Thyroid gland (tissue), 4 donors: ENCODE data around the gene RNF113B. TPM values are rescaled to one million over a fixed set of nuclear protein-coding genes. Genes with fewer than 3 reads are reported as not detected.

Experiments
- DNase-seq, 2 donors: peaks; one replicate each; pipeline ENCODE4 v3.0.0-alpha.2; 2019
- H3K27ac ChIP-seq, 3 donors: fragments of 200-600 bp; sonication (generic); 1 replicate in 2 of 3; 2 replicates in 1 of 3; pipeline ENCODE4 v1.5.1; 2016 to 2019; ENCODE audit warnings: mild to moderate bottlenecking in 1 of 3, moderate library complexity in 1 of 3
- H3K27me3 ChIP-seq: fragments of 200-600 bp; sonication (generic); one replicate; pipeline ENCODE4 v1.5.1; 2019
- H3K36me3 ChIP-seq, 2 donors: fragments of 200-600 bp; sonication (generic); one replicate each; pipeline ENCODE4 v1.5.1; 2016 to 2019
- H3K4me1 ChIP-seq, 2 donors: fragments of 200-600 bp; sonication (generic); one replicate each; pipeline ENCODE4 v1.5.1; 2017 to 2019
- H3K4me3 ChIP-seq, 3 donors: fragments of 200-600 bp; sonication (generic); replicated peaks in 1 of 3; 1 replicate in 2 of 3; 2 replicates in 1 of 3; pipeline ENCODE4 v1.5.1; 2016; ENCODE audit warnings: mild to moderate bottlenecking in 1 of 3
- H3K9me3 ChIP-seq: fragments of 200-600 bp; sonication (generic); one replicate; pipeline ENCODE4 v1.5.1; 2017
- CTCF ChIP-seq, 6 experiments: fragments of 200-600 bp in 3 of 6; fragments of 450-650 bp in 3 of 6; sonication (generic) in 3 of 6; IDR thresholded peaks; one replicate each; pipeline ENCODE4 v1.5.1; 2016 to 2019; ENCODE audit warnings: antibody characterized with exemption in 6 of 6, mild to moderate bottlenecking in 2 of 6, inconsistent platforms in 1 of 6, moderate library complexity in 1 of 6
- POLR2A ChIP-seq, 2 donors: fragments of 450-650 bp; IDR thresholded peaks; one replicate each; pipeline ENCODE4 v1.6.1; 2017; ENCODE audit warnings: antibody characterized with exemption in 2 of 2, mild to moderate bottlenecking in 2 of 2, moderate library complexity in 1 of 2
- WGBS, 2 donors: methylation state at CpG; one replicate each; pipeline ENCODE4 v1.1.5; 2017; 5-methylcytosine and 5-hydroxymethylcytosine counted together
- intact Hi-C: fragments of 100-400 bp; cut with DNase I; formaldehyde crosslinking; loops from one replicate; pipeline ENCODE4 v1.15.1; 2023
- total RNA-seq, 4 donors: library from RNA; depleted of rRNA; stranded (reverse); fragments of >200 nt; gene quantifications; one replicate each; pipeline ENCODE4 v1.2.3, GENCODE V29; 2016

The RNF113B gene
- total RNA-seq, 4 donors from 2014 or later = not detected

GRCh38 chr13:98208606-98209005 is 31.5 kb upstream of the RNF113B start:
- Histone ChIP-seq H3K36me3 (no peaks in the 10 kb centered on the region), H3K9me3 (no peaks in the 10 kb centered on the region), H3K4me3 (no peak overlapping the region), H3K4me1 (peaks cover 1 to 16% of the 10 kb centered on the region in 2 donors), H3K27me3 (no peaks in the 10 kb centered on the region), H3K27ac (no peak overlapping the region)
- intact Hi-C loops = no loop called here
- TF ChIP-seq CTCF (IDR thresholded peaks at IDR 0.05) = no peak
- no peak for DNase-seq
- WGBS, 2 donors = 91 to 96% methylated on average over 5 of the region's 5 CpGs

- H3K4me3 ChIP-seq = no peak overlapping the region
- intact Hi-C loops = no loop called here
- no peaks in the 10 kb centered on the region for H3K27me3 ChIP-seq
- H3K4me1 ChIP-seq = peaks cover 6 to 15% of the 10 kb centered on the region in 2 donors
- no peak for DNase-seq
- no peaks in the 10 kb centered on the region for H3K9me3 ChIP-seq
- no peaks in the 10 kb centered on the region for H3K36me3 ChIP-seq
- TF ChIP-seq CTCF (IDR thresholded peaks at IDR 0.05) (no peak), POLR2A (IDR thresholded peaks at IDR 0.05) (no peak)
- 55 to 64% methylated on average over 4 of the region's 4 CpGs for WGBS, 2 donors
- no peak overlapping the region for H3K27ac ChIP-seq
These were observed 30.3 kb upstream of the RNF113B start for GRCh38 chr13:98207416-98207815.

GRCh38 chr13:98206946-98207345 is 29.9 kb upstream of the RNF113B start:
- intact Hi-C loops = no loop called here
- no peaks in the 10 kb centered on the region for H3K27me3 ChIP-seq
- TF ChIP-seq CTCF (IDR thresholded peaks at IDR 0.05) (no peak), POLR2A (IDR thresholded peaks at IDR 0.05) (no peak)
- no peak for DNase-seq
- no peaks in the 10 kb centered on the region for H3K9me3 ChIP-seq
- no peak overlapping the region for H3K4me3 ChIP-seq
- H3K27ac ChIP-seq = no peak overlapping the region
- peaks cover 10 to 20% of the 10 kb centered on the region in 2 donors for H3K4me1 ChIP-seq
- H3K36me3 ChIP-seq = no peaks in the 10 kb centered on the region
- WGBS, 2 donors = 79 to 83% methylated on average over 4 of the region's 4 CpGs

- Histone ChIP-seq H3K27me3 (no peaks in the 10 kb centered on the region), H3K27ac (no peak overlapping the region), H3K9me3 (no peaks in the 10 kb centered on the region), H3K4me1 (peaks cover 26 to 38% of the 10 kb centered on the region in 2 donors), H3K4me3 (no peak overlapping the region), H3K36me3 (no peaks in the 10 kb centered on the region)
- DNase-seq = no peak
- TF ChIP-seq POLR2A (IDR thresholded peaks at IDR 0.05) = no peak
- intact Hi-C loops = no loop called here
- 88% methylated on average over 2 of the region's 2 CpGs for WGBS, 2 donors
These were observed 27.5 kb upstream of the RNF113B start for GRCh38 chr13:98204546-98204945.

- Histone ChIP-seq H3K9me3 (no peaks in the 10 kb centered on the region), H3K4me3 (no peak overlapping the region), H3K27ac (peak overlapping the region in 2 of 3 donors; percentile 23 to 42), H3K27me3 (no peaks in the 10 kb centered on the region), H3K4me1 (peaks cover 33 to 46% of the 10 kb centered on the region in 2 donors), H3K36me3 (no peaks in the 10 kb centered on the region)
- TF ChIP-seq CTCF (IDR thresholded peaks at IDR 0.05) = no peak
- peak in 1 of 2 donors; percentile 38 for DNase-seq
- 54 to 71% methylated on average over 8 of the region's 8 CpGs for WGBS, 2 donors
- intact Hi-C loops = no loop called here
These were observed 26.7 kb upstream of the RNF113B start for GRCh38 chr13:98203646-98204326.
